ENCODE results near the gene VWF.

The VWF gene

DNA sequence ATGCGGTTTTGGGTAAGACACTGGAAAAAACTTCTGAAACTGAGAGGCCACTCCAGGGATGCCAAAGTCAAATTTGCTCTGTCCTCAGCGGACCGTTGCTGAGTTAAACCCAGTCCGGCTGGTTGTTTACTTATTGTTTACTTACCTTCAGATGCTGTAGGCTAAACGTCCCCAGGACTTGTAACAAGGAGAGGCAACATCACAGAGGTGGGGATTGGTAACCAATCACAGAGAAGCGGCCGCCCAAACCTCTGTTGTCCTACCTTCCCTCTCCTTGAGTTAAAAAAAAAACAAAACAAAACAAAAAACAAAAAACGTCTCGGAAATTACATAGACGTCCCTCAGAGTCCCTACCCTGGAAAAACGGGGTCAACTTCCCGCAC is 179.8 kb downstream of the VWF start:
- no peak for DNase-seq

GRCh38 chr12:5944053-5944452 is 180.4 kb downstream of the VWF start:
- DNase-seq = no peak

DNA sequence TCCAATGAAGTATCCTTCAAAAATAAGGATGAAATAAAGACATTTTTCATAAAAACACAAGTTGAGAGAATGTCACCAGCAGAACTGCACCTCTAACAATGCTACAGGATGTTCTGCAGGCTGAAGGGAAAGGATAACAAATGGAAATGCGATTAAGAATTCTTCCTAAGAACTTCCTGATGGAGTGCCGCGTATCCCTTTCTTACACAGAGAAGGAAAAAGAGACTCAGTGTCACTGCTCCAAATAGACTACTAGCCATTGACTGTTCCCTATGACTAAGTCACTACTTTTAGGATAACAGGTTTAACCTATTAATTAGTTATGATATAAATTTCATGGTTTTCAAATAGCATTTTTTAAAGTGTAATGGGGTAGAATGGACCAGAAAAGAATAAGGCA is 182.6 kb downstream of the VWF start:
- no peak for DNase-seq

GRCh38 chr12:5927732-5928516 is 196.5 kb downstream of the VWF start:
- DNase-seq = no peak

GRCh38 chr12:5925646-5926045 is 198.8 kb downstream of the VWF start:
- no peak for DNase-seq

GRCh38 chr12:5924342-5924741 is 200.1 kb downstream of the VWF start:
- no peak for DNase-seq

DNA sequence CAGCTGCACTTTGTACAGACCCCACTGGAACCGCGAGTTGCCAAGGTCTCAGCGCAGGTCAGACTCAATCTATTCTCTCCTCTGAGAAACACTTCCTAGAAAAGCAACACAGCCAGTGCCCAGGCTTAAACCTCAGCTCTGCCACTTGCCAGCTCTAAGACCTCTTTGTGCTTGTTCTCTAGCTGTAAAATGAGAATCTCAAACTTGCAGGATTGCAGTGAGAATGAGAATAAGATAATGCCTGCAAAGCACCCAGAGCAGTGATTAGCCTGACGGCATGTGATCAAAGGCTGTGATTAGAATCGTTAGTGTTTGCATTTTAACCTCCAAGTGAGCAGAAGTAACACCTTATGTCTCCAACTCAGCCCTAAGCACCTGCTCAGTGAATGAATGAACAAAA is 200.7 kb downstream of the VWF start:
- no peak for DNase-seq

- no peak for DNase-seq
Measured at GRCh38 chr12:5923043-5923605, 201.3 kb downstream of the VWF start.

GRCh38 chr12:5921966-5922899 is 202.2 kb downstream of the VWF start:
- DNase-seq = no peak

DNA sequence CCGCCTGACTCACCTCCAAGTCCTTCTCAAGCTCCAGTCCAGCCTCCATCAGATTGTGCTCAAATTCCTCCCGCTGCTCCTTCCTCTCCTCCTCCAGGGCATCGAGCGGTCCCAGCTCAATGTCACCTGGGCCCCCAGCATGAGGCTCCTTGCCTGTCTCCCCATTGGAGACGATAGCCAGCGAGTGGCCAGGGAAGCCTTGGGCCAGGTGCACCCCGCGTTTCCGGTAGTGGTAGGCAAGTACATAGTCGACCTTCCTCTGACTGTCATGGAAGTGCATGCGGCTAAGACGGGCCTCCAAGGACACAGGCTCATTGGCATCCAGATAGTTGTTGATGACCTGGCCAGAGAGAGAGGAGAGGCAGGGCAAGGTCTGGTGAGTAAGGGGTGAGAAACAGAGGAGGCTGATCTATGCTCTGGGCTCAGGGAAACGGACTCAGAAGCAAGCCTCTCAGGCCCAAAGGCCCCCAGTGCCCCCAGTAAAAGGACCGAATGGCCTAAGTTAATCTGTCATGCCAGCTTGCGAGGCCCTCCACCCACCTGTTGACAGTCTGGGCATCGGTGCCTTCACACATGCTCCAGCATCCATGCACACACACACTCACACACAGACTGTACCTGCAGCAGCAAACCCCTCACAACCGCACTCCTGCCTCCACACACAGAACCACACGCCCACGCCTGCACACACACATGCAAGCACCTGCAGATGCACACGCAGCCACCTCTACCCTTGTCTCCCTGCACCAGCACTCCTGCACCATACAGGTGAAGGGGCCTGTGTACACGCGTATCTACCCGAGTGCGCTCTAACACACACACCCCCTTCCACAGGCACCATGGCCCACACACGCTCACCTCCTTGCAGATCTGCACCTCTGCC is 203.2 kb downstream of the VWF start:
- DNase-seq = no peak

GRCh38 chr12:5916785-5917290 is 207.6 kb downstream of the VWF start:
- DNase-seq = no peak

DNA sequence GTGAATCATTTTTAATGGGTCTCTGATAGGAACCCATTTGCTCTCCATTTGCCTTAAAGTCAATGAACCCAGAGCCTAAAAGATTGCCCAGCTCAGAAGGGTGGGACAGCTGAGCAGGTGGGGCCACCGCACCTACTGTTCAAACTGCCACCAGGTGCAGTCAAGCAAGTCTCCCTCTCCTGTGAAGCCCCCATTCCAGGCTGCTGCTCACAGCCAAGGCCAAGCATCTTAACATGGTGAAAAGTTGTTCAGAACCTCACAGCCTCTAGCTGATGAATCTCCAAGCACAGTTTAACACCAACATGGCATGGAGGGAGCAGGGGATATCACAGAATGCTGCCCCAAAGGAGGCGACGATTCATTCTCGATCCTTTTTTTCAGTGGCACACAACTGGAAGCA is 209.0 kb downstream of the VWF start:
- no peak for DNase-seq

- DNase-seq = no peak
Measured at GRCh38 chr12:5914387-5915149, 209.9 kb downstream of the VWF start.

DNA sequence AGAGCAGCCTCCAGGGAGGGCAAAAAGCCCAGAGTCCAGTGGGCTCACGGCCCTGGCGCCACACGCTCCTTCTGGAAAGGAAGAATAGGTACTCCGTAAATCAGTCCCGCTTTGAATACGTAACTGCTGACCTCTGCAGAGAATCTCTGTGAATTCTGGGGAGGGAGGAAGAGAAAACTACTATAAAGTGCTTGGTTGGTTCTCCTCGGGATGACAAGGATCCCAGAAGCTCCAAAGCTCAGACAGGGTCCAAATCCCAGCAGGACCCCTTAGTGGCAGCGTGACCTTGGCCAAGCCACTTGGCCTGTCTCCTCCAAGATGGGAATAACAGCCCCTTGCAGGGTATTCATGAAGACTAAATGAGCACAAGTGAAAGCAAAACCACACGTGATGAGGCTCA is 211.1 kb downstream of the VWF start:
- DNase-seq = no peak

- DNase-seq = no peak
Measured at GRCh38 chr12:5912437-5913334, 211.8 kb downstream of the VWF start.

GRCh38 chr12:5912011-5912410 is 212.5 kb downstream of the VWF start:
- DNase-seq = no peak

DNA sequence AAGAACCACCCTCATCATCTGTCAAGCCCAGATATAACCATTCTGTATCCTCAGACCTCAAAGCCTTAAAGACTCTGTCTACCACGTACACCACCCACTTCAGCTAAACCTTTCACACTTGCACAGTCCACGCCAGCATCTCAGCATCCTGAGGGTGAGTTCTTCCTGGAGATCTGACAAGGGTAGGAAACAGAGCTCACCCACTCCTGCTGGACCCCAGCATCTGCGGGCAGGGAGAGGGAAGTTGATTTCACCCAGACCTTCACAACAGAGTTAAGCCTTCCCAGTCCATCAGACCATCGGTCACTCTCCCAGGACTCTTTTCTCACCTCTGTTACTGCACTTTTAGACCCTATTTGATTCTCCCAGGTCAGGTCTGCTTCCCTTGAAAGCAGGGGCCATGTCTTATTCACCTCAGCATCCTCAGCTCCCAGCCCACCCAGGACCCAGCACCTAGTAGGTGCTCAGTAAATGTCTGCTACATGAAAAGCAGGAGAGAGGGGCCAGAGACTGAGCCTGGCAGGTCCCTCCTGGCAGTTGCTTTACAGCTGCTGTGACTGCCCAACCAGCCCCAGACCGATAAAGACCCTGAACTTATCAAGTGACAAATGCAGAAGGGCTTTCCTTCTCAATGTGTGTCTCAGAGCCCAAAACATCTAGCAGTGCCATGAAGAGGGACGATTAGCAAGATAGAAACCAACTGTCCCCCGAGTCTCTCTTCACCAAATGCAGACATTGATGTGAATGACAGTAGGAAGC is 213.5 kb downstream of the VWF start:
- DNase-seq = no peak

DNA sequence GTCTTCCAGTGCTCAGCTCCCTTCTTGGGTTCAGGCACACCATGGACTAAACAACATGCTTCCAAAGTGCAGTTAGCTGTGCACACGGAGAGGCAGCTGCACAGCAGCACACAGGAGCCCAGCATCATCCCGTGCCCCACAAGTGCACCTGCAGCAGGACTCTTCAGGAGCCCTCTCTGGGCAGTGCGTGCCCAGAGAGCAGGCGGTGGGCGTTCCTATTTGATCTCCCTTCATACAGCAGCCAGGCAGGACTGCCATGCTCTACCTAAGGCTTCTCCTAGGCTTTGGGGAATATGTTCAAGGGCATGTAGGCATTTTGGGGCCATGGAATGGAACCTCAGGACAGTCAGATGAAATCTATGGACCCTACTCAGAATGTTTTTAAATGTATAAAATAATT is 214.9 kb downstream of the VWF start:
- DNase-seq = no peak

GRCh38 chr12:5908251-5908650 is 216.2 kb downstream of the VWF start:
- no peak for DNase-seq

GRCh38 chr12:5907807-5908206 is 216.7 kb downstream of the VWF start:
- DNase-seq = no peak
